ENCODE measurements around the gene EPB42.

GRCh38 chr15:43260011-43260615, 39.3 kb upstream of the EPB42 start:
- TF ChIP-seq POLR2A (IDR thresholded peaks at IDR 0.05) (no peak), CTCF (IDR thresholded peaks at IDR 0.05) (no peak)
